HG02763 (cell line): Measurements from ENCODE around the gene NREP.

Source experiments
- ATAC-seq: cut with Tn5 transposase; IDR thresholded peaks from one replicate; pipeline ENCODE4 v1.9.1; 2021; ENCODE audit warnings: mild to moderate bottlenecking, moderate library complexity; ENCODE audit not compliant: unreplicated experiment

NREP gene, protein sequence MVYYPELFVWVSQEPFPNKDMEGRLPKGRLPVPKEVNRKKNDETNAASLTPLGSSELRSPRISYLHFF

GRCh38 chr5:111756581-111757354, at the start of gene NREP:
NREP (minus strand) TSS chr5:111757194; CDS start chr5:111755772, 1,422 bp downstream.
- peak; percentile 9 for ATAC-seq

GRCh38 chr5:111806753-111807152, 49.8 kb upstream of the NREP start:
- ATAC-seq, result no peak

- no peak for ATAC-seq
Measured at GRCh38 chr5:111806156-111806555, 49.2 kb upstream of the NREP start.

DNA sequence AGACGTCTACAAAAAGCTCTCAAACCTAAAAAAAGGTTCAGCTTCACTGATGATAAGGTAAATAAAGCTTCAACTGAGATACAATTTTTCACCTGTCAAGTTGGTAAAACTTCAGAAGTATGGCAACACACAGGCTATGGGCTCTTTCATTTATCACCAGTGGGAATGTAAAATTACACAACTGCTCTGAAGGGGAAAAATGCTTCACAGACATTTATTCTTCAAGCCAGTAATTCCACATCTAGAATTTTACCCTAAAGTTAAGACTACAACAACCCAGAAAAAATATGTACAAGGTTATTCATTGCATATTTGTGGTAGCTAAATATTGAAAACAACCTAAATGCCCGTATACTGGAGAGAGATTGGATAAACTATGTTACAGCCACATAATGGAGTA, 48.1 kb upstream of the NREP start:
- no peak for ATAC-seq

- no peak for ATAC-seq
Measured at GRCh38 chr5:111800351-111800750, 43.4 kb upstream of the NREP start.

DNA sequence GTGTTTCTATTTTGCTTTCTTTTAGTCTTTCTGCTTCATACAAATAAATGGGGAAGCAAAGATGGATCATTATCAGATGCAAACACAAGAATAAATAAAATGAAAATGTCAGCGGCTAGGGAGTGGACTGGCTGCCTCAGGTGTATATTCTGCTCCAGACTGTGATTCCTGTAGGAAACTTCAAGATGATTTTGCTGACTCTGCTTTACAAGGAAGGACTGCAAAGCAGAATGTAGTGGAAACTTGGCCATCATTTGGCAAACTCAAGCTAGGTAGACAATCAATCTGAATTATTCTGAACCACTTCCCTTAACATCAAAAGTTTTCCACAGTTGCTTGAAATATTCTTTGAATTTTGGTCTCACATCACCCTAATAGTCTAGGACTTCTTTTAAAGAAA, 38.1 kb upstream of the NREP start:
- no peak for ATAC-seq

DNA sequence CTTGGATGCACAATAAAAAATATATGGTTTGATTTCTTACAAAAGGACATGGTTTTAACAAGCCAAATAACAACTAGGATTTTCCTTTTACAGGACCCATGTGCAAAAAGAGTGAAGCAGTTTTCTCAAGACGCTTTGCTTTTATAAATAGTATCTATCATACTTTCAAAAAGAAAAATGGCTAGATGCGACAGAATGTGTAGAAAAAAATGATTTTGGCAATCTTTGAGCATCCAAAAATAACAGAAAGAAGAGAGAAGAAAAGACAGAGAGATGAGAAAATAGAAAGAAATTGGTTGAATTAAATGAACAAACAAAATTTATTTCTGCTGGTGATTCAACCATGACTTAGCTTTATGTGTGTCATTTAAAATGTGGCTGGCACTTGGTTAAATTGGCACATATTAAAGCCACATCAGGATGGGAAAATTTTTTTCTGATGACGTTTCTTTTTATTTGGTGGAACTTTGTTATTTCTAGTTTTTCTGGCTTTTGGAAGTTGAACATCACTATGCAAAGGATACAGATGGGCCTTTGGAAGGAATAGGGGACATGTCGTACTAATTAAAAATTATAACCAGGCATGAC, 35.6 kb upstream of the NREP start:
- no peak for ATAC-seq

DNA sequence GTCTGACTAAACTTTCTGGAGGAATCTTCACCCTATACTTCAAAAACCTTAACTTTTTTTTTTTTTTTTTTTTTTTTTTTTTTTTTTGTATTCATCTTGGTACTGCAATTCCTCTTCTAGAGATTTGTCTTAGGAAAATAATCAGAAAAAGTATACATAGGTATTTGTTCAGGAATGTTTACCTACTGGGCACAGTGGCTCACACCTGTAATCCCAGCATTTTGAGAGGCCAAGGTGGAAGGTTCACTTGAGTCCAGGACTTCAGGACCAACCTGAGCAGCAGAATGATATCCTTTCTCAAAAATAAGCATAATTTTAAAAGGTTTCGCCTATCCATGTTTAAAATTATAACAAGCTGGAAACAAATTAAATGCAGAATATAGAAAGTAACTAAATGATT, 33.3 kb upstream of the NREP start:
- no peak for ATAC-seq

DNA sequence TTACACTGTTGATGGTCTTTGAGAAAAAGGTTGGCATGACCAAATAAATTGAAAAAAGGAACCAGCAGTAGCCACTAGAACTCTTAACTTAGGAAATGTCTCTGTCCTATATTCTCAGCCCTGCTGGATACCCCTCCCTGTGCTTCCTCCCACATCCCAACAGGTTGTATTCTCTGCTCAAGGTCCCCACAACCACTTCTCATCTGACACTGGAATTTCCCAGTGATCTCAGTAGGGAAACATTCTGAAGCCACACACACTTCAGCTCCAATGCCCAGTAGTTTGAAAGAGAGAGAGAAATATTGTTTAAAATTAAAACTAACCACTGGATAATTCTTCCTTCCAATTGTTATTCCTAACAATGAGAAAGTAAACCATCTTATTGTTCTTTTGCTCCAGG, 30.0 kb upstream of the NREP start:
- no peak for ATAC-seq

GRCh38 chr5:111784491-111785181, 27.6 kb upstream of the NREP start:
- no peak for ATAC-seq

DNA sequence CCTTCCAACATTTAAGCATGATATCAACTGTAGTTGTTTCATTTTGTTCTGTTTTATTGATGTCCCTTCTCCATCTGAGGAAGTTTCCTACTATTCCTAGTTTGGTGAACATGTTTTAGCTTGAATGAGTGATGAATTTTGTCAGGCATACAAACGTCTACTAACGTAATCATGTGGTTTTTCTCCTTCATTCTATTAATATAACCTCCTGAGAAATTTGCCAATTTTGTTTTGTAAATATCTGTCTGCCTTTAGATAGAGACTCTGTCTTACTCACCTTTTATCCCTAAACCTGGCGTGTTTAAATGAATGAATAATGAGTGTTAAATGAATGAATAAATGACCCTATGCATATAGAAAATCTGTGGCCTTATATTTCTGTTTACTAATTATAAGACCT, 26.5 kb upstream of the NREP start:
- ATAC-seq, result no peak

DNA sequence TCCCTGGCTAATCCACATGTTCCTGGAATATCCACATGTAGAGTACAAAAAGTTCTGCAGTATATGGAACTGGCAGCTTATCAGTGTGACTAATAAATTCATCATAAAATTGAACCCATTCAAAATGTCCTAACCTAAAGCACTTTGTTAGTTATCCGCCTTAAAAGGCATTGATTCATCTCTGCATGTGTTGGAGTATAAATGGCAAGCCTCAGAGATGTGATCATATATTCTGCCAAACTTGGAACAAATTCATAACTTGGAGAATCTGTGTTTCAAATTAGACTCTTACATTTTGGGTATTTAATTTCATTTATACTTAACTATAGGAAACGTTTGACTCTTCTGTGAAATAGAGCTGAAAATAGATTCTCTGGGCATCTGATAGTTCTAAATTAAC, 25.2 kb upstream of the NREP start:
- no peak for ATAC-seq

DNA sequence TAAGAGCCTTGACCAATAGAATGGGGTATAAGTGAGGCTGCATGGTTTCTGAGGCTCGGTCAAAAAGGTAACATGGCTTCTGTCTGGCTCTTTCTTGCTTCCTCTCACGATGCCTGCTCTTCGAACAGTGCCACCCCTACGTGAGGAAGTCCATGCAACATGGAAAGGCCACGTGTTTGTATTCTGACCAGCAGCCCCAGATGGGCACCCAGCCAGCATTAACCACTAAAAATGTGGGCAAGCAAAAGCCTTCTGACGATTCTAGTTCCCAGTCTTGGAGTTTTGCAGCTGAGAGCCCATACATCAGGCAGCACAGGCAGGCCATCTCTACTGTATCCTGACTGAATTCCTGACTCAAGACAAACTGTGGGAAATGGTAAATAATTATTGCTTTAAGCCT, 24.2 kb upstream of the NREP start:
- no peak for ATAC-seq

DNA sequence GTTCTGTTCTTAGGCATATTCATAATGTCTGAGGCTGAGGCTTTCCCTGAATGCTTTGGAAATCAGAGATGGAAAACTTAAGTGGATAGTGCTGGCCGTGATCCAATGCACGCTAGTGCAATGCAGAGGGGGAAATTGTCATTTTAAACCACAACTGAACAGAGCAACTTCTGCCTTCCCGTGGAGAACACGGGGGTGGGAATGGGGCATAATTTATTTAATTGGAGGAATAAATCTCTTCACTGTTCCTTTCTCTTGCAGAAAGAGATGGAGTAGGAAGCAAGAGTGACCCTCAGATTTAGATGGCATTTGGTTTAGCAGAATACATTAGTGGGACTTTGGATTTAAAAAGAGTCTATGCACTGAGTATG, 22.9 kb upstream of the NREP start:
- ATAC-seq, result no peak

DNA sequence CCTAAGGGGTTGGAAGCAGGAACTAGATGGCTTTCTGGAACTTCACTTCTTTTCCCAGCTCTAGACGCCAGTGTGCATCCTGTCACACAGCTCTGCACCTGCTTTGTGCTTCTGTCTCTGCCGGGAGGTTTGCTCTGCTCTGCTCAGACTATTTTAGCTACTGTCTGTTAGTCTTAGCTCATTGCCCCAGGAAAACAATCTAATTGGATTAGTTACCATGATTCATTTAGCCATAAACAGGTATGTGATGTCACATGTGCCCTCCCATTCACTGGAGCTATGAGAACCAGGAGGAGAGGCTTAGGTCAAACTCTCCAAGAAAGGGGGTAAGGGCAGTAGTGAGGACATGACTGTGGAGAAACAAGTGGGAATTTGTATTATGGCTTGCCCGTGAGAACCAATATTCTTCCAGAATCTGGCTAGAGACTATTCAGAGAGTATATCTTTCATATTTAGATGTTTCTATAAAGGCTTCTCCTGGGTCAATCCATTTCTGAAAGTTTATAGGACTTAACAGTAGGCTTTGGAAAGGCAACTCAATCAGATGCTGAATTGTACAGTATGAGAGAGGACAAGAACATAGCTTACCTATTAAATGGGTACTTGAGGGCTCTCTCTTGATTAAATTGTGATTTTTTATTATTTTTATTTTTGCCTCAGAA, 22.4 kb upstream of the NREP start:
- ATAC-seq, result no peak

DNA sequence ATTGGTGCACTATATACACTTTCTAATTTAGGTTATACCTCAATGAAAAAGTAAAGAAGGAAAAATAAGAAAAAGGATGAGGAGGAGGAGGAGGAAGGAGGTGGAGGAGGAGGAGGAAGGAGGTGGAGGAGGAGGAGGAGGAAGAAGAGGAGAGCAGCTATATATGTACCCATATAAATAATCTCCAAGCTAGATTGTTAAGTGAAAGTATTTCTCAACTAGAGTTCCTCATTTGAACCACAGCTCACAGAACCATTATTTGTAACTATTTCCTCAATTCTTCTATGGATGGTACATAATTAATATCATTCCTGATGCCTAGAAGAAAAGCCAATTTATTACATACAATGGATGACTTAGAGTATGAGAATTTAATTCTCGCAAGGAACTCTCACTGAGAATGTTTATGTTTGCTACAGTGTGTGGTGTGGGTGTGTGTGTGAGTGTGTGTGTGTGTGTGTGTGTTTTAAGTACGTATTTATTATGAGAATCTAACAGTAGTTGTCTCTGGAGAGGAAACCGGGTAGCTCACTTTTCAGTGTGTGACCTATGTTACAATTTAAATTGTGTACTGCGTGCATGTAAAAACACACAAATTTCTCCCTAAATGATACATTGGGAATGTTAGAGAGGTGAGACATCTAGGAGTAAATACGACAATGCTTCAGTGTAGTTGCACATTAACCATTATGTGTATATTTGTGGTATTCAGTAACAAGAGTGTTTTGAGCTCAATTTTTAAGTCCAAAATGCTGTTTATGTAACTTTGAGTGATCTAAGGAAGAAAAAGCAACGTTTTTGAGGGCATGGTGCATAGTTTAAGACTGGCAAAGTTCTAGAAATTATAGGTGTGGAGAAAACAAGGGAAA, 20.2 kb upstream of the NREP start:
- ATAC-seq, result no peak

GRCh38 chr5:111775224-111775623, 18.2 kb upstream of the NREP start:
- no peak for ATAC-seq

DNA sequence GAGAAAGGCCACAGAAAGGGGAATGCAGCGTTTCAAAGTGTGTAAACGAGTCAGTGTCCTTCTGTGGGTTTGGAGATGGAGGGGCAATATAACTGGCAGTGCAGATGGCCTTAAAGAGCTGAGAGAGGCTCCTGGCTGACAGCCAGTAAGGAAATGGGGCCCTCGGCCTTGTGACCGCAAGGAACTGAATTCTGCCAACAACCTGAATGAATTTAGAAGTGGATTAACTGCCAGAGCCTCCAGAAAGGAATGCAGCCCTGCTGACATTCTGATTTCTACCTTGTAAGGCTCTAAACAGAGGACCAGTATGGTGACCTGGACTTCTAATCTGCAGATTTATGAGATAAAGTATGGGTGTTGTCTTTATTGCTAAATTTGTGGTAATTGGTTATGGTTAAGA, 17.5 kb upstream of the NREP start:
- no peak for ATAC-seq

GRCh38 chr5:111772456-111773122, 15.6 kb upstream of the NREP start:
- no peak for ATAC-seq

DNA sequence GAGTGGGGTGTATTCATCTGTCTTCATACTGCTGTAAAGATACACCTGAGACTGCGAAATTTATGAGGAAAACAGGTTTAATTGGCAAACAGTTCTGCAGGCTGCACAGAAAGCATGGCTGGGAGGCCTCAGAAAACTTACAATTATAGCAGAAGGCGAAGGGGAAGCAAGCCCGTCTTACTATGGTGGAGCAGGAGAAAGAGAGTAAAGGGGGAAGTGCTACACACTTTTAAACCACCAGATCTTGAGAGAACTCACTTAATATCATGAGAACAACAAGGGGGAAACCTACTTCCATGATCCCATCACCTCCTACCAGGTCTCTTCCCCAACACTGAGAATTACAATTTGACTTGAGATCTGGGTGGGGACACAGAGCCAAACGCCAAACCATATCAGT, 12.5 kb upstream of the NREP start:
- ATAC-seq, result no peak
